Calu3 (cell line): ENCODE results near the gene POMT2. TPM values are rescaled to one million over a fixed set of nuclear protein-coding genes. Genes with fewer than 3 reads are reported as not detected.

Experiments used
- BruUV-seq: library from RNA; stranded (reverse); fragments of 400-500 nt; replicated peaks from 2 replicates; lab custom pipeline; 2021; lab: Mats Ljungman, UMichigan
- CTCF ChIA-PET: fragments of 300-600 bp; sonication (Branson Sonifier 250); formaldehyde crosslinking; loops from one replicate; lab custom pipeline; 2022; ENCODE audit warnings: antibody characterized with exemption; lab: Charles Lee
- DNase-seq: peaks from one replicate; pipeline ENCODE4 v3.0.0; 2022
- H3K27ac Mint-ChIP-seq: one replicate; pipeline ENCODE4 v1.8.0; 2022; ENCODE audit warnings: mixed read lengths; ENCODE audit not compliant: unreplicated experiment
- H3K27me3 Mint-ChIP-seq: one replicate; pipeline ENCODE4 v1.8.0; 2022; ENCODE audit warnings: mixed read lengths; ENCODE audit not compliant: unreplicated experiment
- H3K36me3 Mint-ChIP-seq: one replicate; pipeline ENCODE4 v1.8.0; 2022; ENCODE audit warnings: mild to moderate bottlenecking, moderate library complexity, mixed read lengths; ENCODE audit not compliant: insufficient read depth, unreplicated experiment
- H3K4me1 Mint-ChIP-seq: one replicate; pipeline ENCODE4 v1.8.0; 2022; ENCODE audit warnings: mild to moderate bottlenecking, low read depth, mixed read lengths; ENCODE audit not compliant: unreplicated experiment
- H3K4me3 Mint-ChIP-seq: one replicate; pipeline ENCODE4 v1.8.0; 2022; ENCODE audit warnings: mild to moderate bottlenecking, low read depth, moderate library complexity, mixed read lengths; ENCODE audit not compliant: unreplicated experiment
- H3K9me3 Mint-ChIP-seq: one replicate; pipeline ENCODE4 v1.8.0; 2022; ENCODE audit warnings: low read depth, mixed read lengths; ENCODE audit not compliant: unreplicated experiment
- intact Hi-C: fragments of 100-400 bp; cut with micrococcal nuclease; formaldehyde crosslinking; loops from one replicate; pipeline ENCODE4 v1.10.0; 2022; ENCODE audit not compliant: unreplicated experiment
- total RNA-seq: library from RNA; stranded (reverse); gene quantifications from 2 replicates; pipeline ENCODE4 v1.2.3, GENCODE V29; 2022
- TF ChIP-seq, protein P1 (sequence below): fragments of 200-600 bp; IDR thresholded peaks from one replicate; pipeline ENCODE4 v1.8.0; 2022; ENCODE audit warnings: antibody characterized with exemption; ENCODE audit not compliant: unreplicated experiment

The POMT2 gene
- total RNA-seq, 1 experiment from 2014 or later, result 21.7 TPM

DNA sequence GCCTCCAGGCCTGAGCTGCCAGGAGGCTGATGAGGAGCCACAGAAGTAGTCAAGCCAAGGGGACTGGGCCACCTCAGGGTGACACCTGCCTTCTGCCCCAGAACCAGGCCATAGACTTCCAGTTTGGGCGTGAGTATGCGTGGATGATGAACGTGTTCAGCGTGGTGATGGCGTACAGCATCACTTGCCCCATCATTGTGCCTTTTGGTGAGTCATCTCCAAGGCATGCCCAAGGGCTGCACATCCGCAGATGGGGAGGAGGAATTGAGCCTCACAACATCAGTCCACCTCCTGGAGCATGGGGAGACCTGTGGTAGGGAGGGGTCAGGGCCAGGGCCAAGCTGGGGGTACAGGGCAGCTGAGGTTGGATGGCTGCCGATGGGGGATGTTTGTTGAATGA, 72.0 kb downstream of the POMT2 start:
- no peak for DNase-seq
- Mint-ChIP-seq H3K4me3 (no peak overlapping the region), H3K9me3 (no peaks in the 10 kb centered on the region), H3K27ac (no peak overlapping the region), H3K36me3 (no peaks in the 10 kb centered on the region), H3K4me1 (no peaks in the 10 kb centered on the region), H3K27me3 (peaks cover 68% of the 10 kb centered on the region)
- CTCF ChIA-PET, result interaction anchor here (1.1 kb wide), 1 partner anchor 10 kb away, joined by 4 read pairs; no protein-coding TSS in a partner anchor
- intact Hi-C loops, result no loop called here
- TF ChIP-seq, protein P1, sequence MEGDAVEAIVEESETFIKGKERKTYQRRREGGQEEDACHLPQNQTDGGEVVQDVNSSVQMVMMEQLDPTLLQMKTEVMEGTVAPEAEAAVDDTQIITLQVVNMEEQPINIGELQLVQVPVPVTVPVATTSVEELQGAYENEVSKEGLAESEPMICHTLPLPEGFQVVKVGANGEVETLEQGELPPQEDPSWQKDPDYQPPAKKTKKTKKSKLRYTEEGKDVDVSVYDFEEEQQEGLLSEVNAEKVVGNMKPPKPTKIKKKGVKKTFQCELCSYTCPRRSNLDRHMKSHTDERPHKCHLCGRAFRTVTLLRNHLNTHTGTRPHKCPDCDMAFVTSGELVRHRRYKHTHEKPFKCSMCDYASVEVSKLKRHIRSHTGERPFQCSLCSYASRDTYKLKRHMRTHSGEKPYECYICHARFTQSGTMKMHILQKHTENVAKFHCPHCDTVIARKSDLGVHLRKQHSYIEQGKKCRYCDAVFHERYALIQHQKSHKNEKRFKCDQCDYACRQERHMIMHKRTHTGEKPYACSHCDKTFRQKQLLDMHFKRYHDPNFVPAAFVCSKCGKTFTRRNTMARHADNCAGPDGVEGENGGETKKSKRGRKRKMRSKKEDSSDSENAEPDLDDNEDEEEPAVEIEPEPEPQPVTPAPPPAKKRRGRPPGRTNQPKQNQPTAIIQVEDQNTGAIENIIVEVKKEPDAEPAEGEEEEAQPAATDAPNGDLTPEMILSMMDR, result no peak
- no TSS peak for BruUV-seq

- CTCF ChIA-PET, result no interaction called here
- no peaks in the 10 kb centered on the region for H3K36me3 Mint-ChIP-seq
- H3K4me1 Mint-ChIP-seq, result no peaks in the 10 kb centered on the region
- H3K9me3 Mint-ChIP-seq, result no peaks in the 10 kb centered on the region
- no peak overlapping the region for H3K4me3 Mint-ChIP-seq
- no peak overlapping the region for H3K27ac Mint-ChIP-seq
- no TSS peak for BruUV-seq
- TF ChIP-seq, protein P1, result no peak
- DNase-seq, result no peak
- intact Hi-C loops, result no loop called here
- peaks cover 68% of the 10 kb centered on the region for H3K27me3 Mint-ChIP-seq
Observed at GRCh38 chr14:77246784-77247183, 73.9 kb downstream of the POMT2 start.

- Mint-ChIP-seq H3K4me3 (no peak overlapping the region), H3K27ac (no peak overlapping the region), H3K27me3 (peaks cover 73% of the 10 kb centered on the region), H3K9me3 (no peaks in the 10 kb centered on the region), H3K4me1 (no peaks in the 10 kb centered on the region), H3K36me3 (no peaks in the 10 kb centered on the region)
- CTCF ChIA-PET, result no interaction called here
- DNase-seq, result no peak
- TF ChIP-seq, protein P1, result no peak
- intact Hi-C loops, result no loop called here
- BruUV-seq, result no TSS peak
Observed at GRCh38 chr14:77245820-77246219, 74.9 kb downstream of the POMT2 start.

DNA sequence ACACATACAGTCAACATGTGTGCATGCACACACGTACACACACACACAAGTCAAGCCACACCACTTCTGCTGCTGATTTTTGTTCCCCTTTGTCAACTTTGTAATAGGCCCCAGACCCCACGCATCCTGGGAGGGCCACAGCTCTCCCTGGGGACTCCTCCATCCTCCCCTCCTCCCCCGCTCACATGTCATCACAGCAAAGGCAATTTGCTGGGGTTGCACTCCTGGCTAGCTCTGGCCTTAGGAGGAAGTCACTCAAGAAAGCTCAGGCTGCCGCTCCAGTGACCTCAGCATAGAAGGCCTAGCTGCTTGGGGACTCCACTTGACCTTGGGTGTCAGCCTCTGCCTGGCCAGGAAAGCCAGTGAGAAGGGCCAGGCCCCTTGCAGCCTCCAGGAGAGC, 76.8 kb downstream of the POMT2 start:
- intact Hi-C loops, result no loop called here
- H3K36me3 Mint-ChIP-seq, result no peaks in the 10 kb centered on the region
- no peak overlapping the region for H3K4me3 Mint-ChIP-seq
- H3K27ac Mint-ChIP-seq, result no peak overlapping the region
- CTCF ChIA-PET, result no interaction called here
- TF ChIP-seq, protein P1, result no peak
- no peak for DNase-seq
- no TSS peak for BruUV-seq
- H3K27me3 Mint-ChIP-seq, result peaks cover 84% of the 10 kb centered on the region
- H3K9me3 Mint-ChIP-seq, result no peaks in the 10 kb centered on the region
- no peaks in the 10 kb centered on the region for H3K4me1 Mint-ChIP-seq
